Measurements from ENCODE around the gene NKPD1.

GRCh38 chr19:45159210-45159970 lies 1.4 kb downstream of the NKPD1 start:
- TF ChIP-seq CTCF (IDR thresholded peaks at IDR 0.05; ENCODE audit: low read depth, low read length, missing input control) (no peak), MAX (IDR thresholded peaks at IDR 0.05) (no peak), FOXA1 (IDR thresholded peaks at IDR 0.05) (no peak), YY1 (IDR thresholded peaks at IDR 0.05) (no peak), REST (IDR thresholded peaks at IDR 0.05) (no peak)
